Ishikawa (cell line): ENCODE data around the gene SPECC1.

ENCODE experiments used
- CEBPB ChIP-seq: IDR thresholded peaks from 2 replicates; pipeline ENCODE4 v1.6.1; 2012
- CREB1 ChIP-seq: IDR thresholded peaks from 2 replicates; pipeline ENCODE4 v1.6.1; 2012; ENCODE audit warnings: low read depth
- EGR1 ChIP-seq: IDR thresholded peaks from 2 replicates; pipeline ENCODE4 v1.6.1; 2012
- EP300 ChIP-seq: IDR thresholded peaks from 2 replicates; pipeline ENCODE4 v1.6.1; 2012; ENCODE audit warnings: borderline replicate concordance
- FOXM1 ChIP-seq: IDR thresholded peaks from 2 replicates; pipeline ENCODE4 v1.6.1; 2012; ENCODE audit warnings: low read depth, borderline replicate concordance
- MAX ChIP-seq: IDR thresholded peaks from 2 replicates; pipeline ENCODE4 v1.6.1; 2012
- NFIC ChIP-seq: IDR thresholded peaks from 2 replicates; pipeline ENCODE4 v1.6.1; 2012
- RAD21 ChIP-seq: IDR thresholded peaks from 2 replicates; pipeline ENCODE4 v1.6.1; 2012; ENCODE audit warnings: low read depth
- TAF1 ChIP-seq: IDR thresholded peaks from 2 replicates; pipeline ENCODE4 v1.6.1; 2012; ENCODE audit warnings: low read depth, mild to moderate bottlenecking
- TCF12 ChIP-seq: IDR thresholded peaks from 2 replicates; pipeline ENCODE4 v1.6.1; 2012; ENCODE audit warnings: low read depth
- TEAD4 ChIP-seq: IDR thresholded peaks from 2 replicates; pipeline ENCODE4 v1.6.1; 2012
- USF1 ChIP-seq: IDR thresholded peaks from 2 replicates; pipeline ENCODE4 v1.6.1; 2012
- YY1 ChIP-seq: IDR thresholded peaks from 2 replicates; pipeline ENCODE4 v1.6.1; 2012; ENCODE audit warnings: low read depth
- ZBTB7A ChIP-seq: IDR thresholded peaks from 2 replicates; pipeline ENCODE4 v1.6.1; 2012; ENCODE audit warnings: low read depth
- TF ChIP-seq, protein P1 (sequence below): IDR thresholded peaks from 2 replicates; pipeline ENCODE4 v1.6.1; 2012; ENCODE audit warnings: low read depth, mild to moderate bottlenecking

Gene SPECC1

DNA sequence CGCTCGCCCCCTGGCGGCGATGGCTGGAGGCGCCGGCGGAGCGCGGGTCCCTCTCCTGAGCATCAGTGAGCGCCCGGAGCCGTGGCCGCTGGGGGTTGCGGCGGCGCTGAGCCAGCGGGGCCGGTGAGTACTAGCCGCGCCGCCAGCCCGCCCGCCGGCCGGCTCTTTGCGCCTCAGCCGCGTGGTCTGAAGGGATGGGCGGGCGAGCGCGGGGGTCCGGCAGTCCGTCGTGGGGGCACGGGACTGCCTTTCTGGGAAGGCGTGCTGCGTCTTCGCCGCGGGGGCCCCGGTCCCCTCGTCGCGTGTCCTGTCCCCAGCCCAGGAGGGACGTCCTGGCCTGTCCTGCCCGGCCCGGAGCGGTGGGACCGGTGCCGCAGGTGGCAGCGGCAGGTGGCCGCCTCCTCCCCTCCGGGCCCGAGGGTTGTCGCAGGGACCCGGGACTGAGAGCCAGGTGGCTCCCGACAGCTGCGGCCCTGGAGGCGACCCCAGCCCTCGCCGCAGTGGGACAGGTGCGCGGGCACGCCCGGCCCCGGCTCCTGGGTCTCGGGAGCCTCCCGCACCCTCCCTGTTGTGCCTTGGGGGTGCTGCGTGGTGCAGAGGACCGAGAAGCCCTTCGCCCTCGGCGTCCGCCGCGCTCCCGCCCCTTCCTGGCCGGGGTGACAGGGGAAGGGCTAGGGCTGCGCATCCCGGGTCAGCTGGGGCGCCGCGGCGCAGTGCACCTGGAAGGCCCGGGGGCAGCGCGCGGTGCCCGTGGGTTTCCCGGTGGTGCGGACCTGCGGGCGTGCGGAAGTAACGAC lies at the start of gene SPECC1:
Gene SPECC1, plus strand, starts transcription at position 58 of the 797 bp plus-strand sequence. CDS start 87,293 bp downstream, outside the sequence.
- TF ChIP-seq NFIC (no peak), RAD21 (peak; percentile 21; the same call in 1 of the 2 replicates), EGR1 (no peak), YY1 (peak; percentile 54; the same call in 1 of the 2 replicates), ZBTB7A (0 out of 2 replicates have a peak, but pooled peaks have one; percentile 41), EP300 (no peak; the same call in 1 of the 2 replicates), TEAD4 (no peak)

- TF ChIP-seq CEBPB: no peak
- no peak for TF ChIP-seq TEAD4
- no peak for TF ChIP-seq TCF12
- no peak for TF ChIP-seq RAD21
These were observed 36.0 kb upstream of the SPECC1 start for GRCh38 chr17:19973156-19973555.

GRCh38 chr17:19975601-19976000 lies 33.6 kb upstream of the SPECC1 start:
- TF ChIP-seq TEAD4: no peak
- no peak for TF ChIP-seq EGR1
- TF ChIP-seq TCF12: no peak
- TF ChIP-seq ZBTB7A: no peak
- TF ChIP-seq RAD21: no peak

DNA sequence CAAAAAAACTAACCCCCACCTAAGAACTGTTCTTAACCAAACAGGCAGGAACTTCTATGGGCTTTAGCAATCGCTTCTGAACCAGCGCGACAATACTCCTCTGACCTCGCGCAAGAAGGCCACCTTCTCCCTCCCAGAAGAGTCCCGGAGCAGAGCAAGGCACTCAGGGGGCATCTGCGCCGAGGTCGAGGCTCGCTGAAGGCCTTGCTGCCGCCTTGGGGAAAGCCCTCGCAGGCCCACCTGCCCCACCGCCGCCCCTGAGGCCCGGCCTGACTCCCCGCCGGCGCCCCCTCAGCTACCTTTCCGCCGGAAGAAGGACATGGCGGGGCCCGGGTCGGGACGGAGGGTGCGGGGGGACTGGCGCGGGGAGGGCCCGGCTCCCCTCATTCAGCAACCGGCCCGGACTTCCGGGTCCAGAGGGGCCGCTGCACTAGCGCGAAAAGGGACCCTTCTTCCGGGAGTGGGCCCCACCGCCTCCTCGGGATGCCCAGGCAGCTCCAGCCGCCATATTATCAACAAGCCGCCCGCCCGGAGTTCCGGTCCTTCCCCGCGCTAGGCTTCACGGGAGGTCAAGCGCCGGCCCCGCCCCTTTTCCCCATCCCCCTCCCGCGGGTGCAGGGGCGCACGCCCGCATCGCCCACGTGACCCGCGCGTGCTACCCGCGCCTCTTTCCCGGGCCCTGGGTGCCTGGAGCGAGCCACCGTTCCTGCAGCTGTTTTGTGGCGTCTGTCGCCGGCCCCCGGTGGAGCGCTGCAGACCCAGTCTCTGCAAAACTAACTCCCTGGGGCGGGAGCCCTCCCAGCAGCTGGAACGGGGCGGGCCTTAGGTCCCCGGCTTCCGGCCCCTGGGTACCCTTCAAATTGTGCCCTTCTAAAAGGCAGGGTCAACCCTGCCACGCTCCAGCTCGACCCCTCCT lies 31.6 kb upstream of the SPECC1 start, which contains the start of gene AKAP10:
Gene AKAP10, minus strand, starts transcription at position 536 of the 916 bp plus-strand sequence. Its CDS starts 149 bp downstream, at position 387.
- no peak for TF ChIP-seq TEAD4
- TF ChIP-seq EGR1: no peak
- TF ChIP-seq YY1: peak; percentile 91
- no peak for TF ChIP-seq EP300
- peak; percentile 80 for TF ChIP-seq TAF1
- peak; percentile 73; the same call in 1 of the 2 replicates for TF ChIP-seq TCF12
- TF ChIP-seq, protein P1, sequence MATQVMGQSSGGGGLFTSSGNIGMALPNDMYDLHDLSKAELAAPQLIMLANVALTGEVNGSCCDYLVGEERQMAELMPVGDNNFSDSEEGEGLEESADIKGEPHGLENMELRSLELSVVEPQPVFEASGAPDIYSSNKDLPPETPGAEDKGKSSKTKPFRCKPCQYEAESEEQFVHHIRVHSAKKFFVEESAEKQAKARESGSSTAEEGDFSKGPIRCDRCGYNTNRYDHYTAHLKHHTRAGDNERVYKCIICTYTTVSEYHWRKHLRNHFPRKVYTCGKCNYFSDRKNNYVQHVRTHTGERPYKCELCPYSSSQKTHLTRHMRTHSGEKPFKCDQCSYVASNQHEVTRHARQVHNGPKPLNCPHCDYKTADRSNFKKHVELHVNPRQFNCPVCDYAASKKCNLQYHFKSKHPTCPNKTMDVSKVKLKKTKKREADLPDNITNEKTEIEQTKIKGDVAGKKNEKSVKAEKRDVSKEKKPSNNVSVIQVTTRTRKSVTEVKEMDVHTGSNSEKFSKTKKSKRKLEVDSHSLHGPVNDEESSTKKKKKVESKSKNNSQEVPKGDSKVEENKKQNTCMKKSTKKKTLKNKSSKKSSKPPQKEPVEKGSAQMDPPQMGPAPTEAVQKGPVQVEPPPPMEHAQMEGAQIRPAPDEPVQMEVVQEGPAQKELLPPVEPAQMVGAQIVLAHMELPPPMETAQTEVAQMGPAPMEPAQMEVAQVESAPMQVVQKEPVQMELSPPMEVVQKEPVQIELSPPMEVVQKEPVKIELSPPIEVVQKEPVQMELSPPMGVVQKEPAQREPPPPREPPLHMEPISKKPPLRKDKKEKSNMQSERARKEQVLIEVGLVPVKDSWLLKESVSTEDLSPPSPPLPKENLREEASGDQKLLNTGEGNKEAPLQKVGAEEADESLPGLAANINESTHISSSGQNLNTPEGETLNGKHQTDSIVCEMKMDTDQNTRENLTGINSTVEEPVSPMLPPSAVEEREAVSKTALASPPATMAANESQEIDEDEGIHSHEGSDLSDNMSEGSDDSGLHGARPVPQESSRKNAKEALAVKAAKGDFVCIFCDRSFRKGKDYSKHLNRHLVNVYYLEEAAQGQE: 0 out of 2 replicates have a peak, but pooled peaks have one; percentile 4
- TF ChIP-seq CEBPB: no peak; the same call in 1 of the 2 replicates
- TF ChIP-seq MAX: peak; percentile 98
- no peak; the same call in 1 of the 2 replicates for TF ChIP-seq ZBTB7A
- no peak for TF ChIP-seq CREB1
- no peak for TF ChIP-seq RAD21
- peak; percentile 98 for TF ChIP-seq USF1
- TF ChIP-seq FOXM1: no peak; the same call in 1 of the 2 replicates
- 0 out of 2 replicates have a peak, but pooled peaks have one; percentile 2 for TF ChIP-seq NFIC

DNA sequence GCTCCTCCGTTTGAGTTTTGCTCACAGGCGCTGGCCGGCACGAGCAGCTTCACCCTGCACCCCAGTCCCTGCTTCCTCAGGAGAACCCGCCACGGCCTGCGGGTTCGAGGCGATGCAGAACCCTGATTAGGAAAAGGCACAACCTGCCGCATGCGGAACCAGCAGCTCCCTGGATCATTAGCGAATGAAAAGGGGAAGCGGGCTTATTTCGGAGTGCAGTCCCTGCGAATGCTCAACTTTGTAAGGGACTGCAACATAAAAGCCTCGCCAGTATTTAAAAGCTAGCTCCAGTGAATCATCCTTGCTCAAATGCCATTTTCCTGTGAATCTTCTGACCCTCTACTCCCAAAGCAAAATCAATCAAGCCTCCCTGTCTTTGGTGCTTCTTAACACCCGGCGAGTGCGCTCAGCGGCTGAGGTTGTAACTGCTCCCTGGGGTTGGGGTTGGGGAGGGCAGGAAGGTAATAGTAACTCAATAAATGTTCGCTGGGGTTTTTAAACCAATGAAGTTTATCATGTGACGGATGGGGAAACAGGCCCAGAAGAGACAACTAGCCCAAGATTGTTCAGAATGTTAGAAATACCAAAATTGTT lies 30.9 kb upstream of the SPECC1 start:
- TF ChIP-seq MAX: no peak
- TF ChIP-seq CREB1: no peak
- no peak for TF ChIP-seq CEBPB
- TF ChIP-seq EGR1: no peak
- TF ChIP-seq TAF1: no peak
- no peak for TF ChIP-seq TCF12
- TF ChIP-seq USF1: no peak
- no peak for TF ChIP-seq FOXM1
- TF ChIP-seq ZBTB7A: no peak
- TF ChIP-seq TEAD4: no peak
- no peak for TF ChIP-seq YY1
- TF ChIP-seq, protein P1: no peak
- no peak for TF ChIP-seq EP300
- no peak for TF ChIP-seq NFIC
- TF ChIP-seq RAD21: no peak
